ENCODE results near the gene MACROD1.

The MACROD1 gene

DNA sequence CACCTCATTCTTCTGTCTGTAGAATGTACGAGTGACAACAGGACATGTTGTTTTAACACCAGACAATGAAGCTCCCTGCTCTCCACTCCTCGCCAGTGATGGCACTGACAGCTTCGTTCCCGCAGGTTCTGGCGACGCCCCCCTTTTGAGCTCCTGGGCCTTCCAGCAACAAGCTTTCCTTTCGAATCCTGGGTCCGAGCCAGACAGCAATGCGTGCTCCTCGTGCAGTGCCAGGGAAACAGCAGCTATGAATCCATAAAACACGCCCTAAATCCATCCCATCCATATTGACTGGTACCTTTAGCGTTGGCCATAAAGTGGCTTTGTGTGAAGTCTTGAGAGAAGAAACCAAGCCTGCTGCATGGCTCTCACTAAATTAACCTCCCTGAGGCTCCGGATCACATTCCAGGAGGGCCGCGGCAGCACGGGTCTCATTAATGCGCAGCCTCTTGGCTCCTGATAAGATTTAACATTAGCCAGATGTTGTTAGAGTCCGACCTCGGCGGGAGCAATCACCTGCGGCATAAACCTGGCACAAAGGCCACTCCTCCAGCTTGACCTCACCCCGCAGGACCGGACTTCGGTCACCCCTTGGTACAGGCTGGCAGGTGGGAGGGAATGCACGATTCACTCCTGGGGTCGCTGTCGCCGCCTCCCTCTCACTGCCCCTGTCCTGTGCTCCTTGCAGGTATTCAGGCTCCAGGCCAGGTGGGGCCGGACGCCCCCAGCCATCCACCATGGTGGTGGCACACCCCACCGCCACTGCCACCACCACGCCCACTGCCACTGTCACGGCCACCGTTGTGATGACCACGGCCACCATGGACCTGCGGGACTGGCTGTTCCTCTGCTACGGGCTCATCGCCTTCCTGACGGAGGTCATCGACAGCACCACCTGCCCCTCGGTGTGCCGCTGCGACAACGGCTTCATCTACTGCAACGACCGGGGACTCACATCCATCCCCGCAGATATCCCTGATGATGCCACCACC, 50.1 kb downstream of the MACROD1 start:
- no peaks in the 10 kb centered on the region for H3K4me1 ChIP-seq (ENCODE audit: control insufficient read depth in 5 of 5, insufficient read depth in 5 of 5, low read length in 5 of 5)
- no peak overlapping the region for H3K4me3 ChIP-seq (ENCODE audit: low read depth in 1 of 5, low read length in 5 of 5)
- no peaks in the 10 kb centered on the region for H3K27me3 ChIP-seq (ENCODE audit: control insufficient read depth in 5 of 5, insufficient read depth in 4 of 5, low read length in 5 of 5)
- no peaks in the 10 kb centered on the region for H3K9me3 ChIP-seq (ENCODE audit: control insufficient read depth in 5 of 5, low read length in 5 of 5)
- H3K27ac ChIP-seq (ENCODE audit: low read depth, low read length) = no peak overlapping the region
- peaks cover 0 to 13% (median 0%) of the 10 kb centered on the region in 5 donors for H3K36me3 ChIP-seq (ENCODE audit: control insufficient read depth in 5 of 5, insufficient read depth in 5 of 5, low read length in 5 of 5)
- H3K9ac ChIP-seq (ENCODE audit: low read length in 5 of 5) = no peak overlapping the region

DNA sequence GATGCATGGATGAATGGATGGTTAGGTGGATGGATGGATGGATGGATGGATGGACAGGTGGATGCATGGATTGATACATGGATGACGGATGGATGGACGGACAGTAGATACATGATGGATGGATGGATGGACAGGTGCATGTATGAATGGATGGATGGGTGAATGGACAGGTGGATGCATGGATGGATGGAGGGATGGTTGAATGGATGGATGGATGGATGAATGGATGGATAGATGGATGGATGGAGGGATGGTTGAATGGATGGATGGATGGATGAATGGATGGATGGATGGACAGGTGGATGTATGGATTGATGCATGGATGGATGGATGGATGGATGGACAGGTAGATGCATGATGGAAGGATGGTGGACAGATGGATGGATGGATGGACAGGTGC, 51.7 kb downstream of the MACROD1 start:
- Histone ChIP-seq H3K36me3 (ENCODE audit: control insufficient read depth in 5 of 5, insufficient read depth in 5 of 5, low read length in 5 of 5) (peaks cover 0 to 13% (median 0%) of the 10 kb centered on the region in 5 donors), H3K27me3 (ENCODE audit: control insufficient read depth in 5 of 5, insufficient read depth in 4 of 5, low read length in 5 of 5) (no peaks in the 10 kb centered on the region), H3K4me3 (ENCODE audit: low read depth in 1 of 5, low read length in 5 of 5) (no peak overlapping the region), H3K9ac (ENCODE audit: low read length in 5 of 5) (no peak overlapping the region), H3K4me1 (ENCODE audit: control insufficient read depth in 5 of 5, insufficient read depth in 5 of 5, low read length in 5 of 5) (no peaks in the 10 kb centered on the region), H3K27ac (ENCODE audit: low read depth, low read length) (no peak overlapping the region), H3K9me3 (ENCODE audit: control insufficient read depth in 5 of 5, low read length in 5 of 5) (no peaks in the 10 kb centered on the region)

DNA sequence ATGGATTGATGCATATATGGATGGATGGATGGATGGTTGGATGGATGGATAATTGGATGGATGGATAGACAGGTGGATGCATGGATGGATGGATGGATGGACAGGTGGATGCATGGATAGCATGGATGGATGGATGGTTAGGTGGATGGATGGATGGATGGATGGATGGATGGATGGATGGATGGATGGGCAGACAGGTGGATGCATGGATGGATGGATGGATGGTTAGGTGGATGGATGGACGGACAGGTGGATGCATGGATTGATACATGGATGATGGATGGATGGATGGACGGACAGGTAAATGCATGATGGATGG, 52.5 kb downstream of the MACROD1 start:
- Histone ChIP-seq H3K9ac (ENCODE audit: low read length in 5 of 5) (no peak overlapping the region), H3K4me3 (ENCODE audit: low read depth in 1 of 5, low read length in 5 of 5) (no peak overlapping the region), H3K27ac (ENCODE audit: low read depth, low read length) (no peak overlapping the region), H3K9me3 (ENCODE audit: control insufficient read depth in 5 of 5, low read length in 5 of 5) (no peaks in the 10 kb centered on the region), H3K27me3 (ENCODE audit: control insufficient read depth in 5 of 5, insufficient read depth in 4 of 5, low read length in 5 of 5) (no peaks in the 10 kb centered on the region), H3K4me1 (ENCODE audit: control insufficient read depth in 5 of 5, insufficient read depth in 5 of 5, low read length in 5 of 5) (no peaks in the 10 kb centered on the region), H3K36me3 (ENCODE audit: control insufficient read depth in 5 of 5, insufficient read depth in 5 of 5, low read length in 5 of 5) (peaks cover 0 to 13% (median 0%) of the 10 kb centered on the region in 5 donors)

DNA sequence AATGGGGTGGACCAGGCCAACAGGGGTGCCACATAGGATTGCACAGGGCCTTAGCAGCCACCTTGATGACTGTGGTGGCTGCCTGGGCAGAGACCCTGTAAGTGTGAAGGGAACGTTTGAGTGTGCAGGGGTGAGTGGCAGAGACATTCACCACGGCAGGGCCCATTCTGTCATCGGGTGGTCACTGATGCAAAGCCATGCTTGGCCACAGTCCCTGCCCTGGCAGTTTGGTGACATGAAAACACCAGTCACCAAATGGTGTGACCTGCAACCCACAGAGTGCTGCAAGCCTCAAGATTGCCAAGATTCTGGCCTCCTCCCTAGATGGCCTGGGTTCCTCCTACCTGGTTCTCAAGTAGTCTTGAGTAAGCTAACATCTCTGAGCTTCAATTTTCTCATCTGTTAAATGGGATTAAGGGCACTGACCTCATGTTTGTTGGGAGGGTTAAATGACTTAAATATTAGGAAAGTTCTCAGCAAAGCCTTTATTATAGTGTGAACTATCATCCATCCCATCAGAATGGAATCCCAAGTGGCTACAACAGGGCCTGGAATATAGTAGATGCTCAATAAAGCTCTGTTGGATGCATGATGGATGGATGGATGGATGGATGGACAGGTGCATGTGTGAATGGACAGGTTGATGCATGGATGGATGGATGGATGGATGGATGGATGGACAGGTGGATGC, 53.0 kb downstream of the MACROD1 start:
- Histone ChIP-seq H3K9me3 (ENCODE audit: control insufficient read depth in 5 of 5, low read length in 5 of 5) (no peaks in the 10 kb centered on the region), H3K4me1 (ENCODE audit: control insufficient read depth in 5 of 5, insufficient read depth in 5 of 5, low read length in 5 of 5) (no peaks in the 10 kb centered on the region), H3K36me3 (ENCODE audit: control insufficient read depth in 5 of 5, insufficient read depth in 5 of 5, low read length in 5 of 5) (peaks cover 0 to 13% (median 0%) of the 10 kb centered on the region in 5 donors), H3K27me3 (ENCODE audit: control insufficient read depth in 5 of 5, insufficient read depth in 4 of 5, low read length in 5 of 5) (no peaks in the 10 kb centered on the region), H3K9ac (ENCODE audit: low read length in 5 of 5) (no peak overlapping the region), H3K27ac (ENCODE audit: low read depth, low read length) (no peak overlapping the region), H3K4me3 (ENCODE audit: low read depth in 1 of 5, low read length in 5 of 5) (no peak overlapping the region)

DNA sequence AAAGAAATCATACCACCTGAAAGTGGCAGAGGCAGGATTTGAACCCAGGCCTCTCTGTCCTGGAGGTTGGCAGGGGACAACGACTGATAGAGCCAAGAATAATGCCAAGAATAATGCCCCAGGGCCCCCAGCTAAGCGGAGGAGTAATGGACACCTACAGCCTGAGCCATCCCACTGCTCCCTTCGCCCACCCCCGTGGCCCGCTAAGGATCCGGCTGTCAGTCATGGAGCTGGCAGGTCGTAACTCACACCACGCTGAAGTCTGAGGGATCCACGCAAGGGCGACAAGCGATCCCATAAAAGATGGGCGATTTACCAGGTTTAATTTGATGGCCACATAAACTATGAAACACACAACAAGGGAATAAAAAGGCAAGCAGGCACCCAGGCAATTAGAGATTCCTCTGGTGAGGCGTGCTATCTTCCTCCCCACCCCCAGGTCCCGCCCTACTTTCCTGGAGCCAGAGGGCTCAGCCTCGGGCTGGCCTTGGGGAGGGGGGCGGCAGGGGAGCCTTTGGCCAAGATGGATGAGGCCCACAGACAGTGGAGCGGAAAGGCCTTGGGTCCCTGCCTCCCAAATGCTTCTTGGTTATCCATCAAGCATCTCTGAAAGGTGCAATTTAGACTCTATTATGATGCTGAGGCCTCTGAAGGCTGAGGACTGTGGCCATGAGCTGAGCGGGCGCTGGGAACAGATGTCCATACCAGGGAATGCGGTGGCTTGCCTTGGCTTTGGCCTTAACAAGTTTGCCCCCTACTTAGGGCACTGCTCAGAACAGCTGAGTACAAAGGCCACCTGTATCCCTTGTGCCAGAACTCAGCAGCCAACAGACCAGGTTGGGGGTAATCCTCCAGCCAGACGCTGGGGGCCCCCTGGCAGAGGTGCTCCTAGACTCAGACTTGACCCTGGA, 55.2 kb downstream of the MACROD1 start:
- Histone ChIP-seq H3K4me3 (ENCODE audit: low read depth in 1 of 5, low read length in 5 of 5) (no peak overlapping the region), H3K27ac (ENCODE audit: low read depth, low read length) (no peak overlapping the region), H3K36me3 (ENCODE audit: control insufficient read depth in 5 of 5, insufficient read depth in 5 of 5, low read length in 5 of 5) (no peaks in the 10 kb centered on the region), H3K27me3 (ENCODE audit: control insufficient read depth in 5 of 5, insufficient read depth in 4 of 5, low read length in 5 of 5) (no peaks in the 10 kb centered on the region), H3K4me1 (ENCODE audit: control insufficient read depth in 5 of 5, insufficient read depth in 5 of 5, low read length in 5 of 5) (no peaks in the 10 kb centered on the region), H3K9ac (ENCODE audit: low read length in 5 of 5) (no peak overlapping the region), H3K9me3 (ENCODE audit: control insufficient read depth in 5 of 5, low read length in 5 of 5) (no peaks in the 10 kb centered on the region)

DNA sequence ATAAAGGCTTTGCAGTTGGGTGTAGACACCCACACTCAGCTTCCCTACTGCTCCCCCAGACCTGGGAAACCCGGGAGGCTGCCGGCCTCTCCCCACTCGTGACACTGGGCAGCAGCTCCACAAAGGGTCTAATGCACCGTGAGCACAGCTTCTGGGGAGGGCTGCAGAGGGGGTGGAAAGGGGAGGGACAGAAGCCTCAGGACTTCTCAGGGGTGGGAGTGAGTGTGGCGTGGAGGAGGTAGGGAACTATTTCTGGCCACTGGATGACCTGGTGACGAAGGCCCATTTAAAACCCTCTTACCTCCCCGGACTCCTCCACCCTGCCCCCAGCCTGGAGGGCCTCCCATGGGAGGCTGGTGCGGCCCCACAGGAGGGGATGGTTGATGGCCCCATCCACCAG, 56.6 kb downstream of the MACROD1 start:
- no peak overlapping the region for H3K4me3 ChIP-seq (ENCODE audit: low read depth in 1 of 5, low read length in 5 of 5)
- no peaks in the 10 kb centered on the region for H3K27me3 ChIP-seq (ENCODE audit: control insufficient read depth in 5 of 5, insufficient read depth in 4 of 5, low read length in 5 of 5)
- H3K9ac ChIP-seq (ENCODE audit: low read length in 5 of 5) = no peak overlapping the region
- no peaks in the 10 kb centered on the region for H3K36me3 ChIP-seq (ENCODE audit: control insufficient read depth in 5 of 5, insufficient read depth in 5 of 5, low read length in 5 of 5)
- H3K27ac ChIP-seq (ENCODE audit: low read depth, low read length) = no peak overlapping the region
- no peaks in the 10 kb centered on the region for H3K9me3 ChIP-seq (ENCODE audit: control insufficient read depth in 5 of 5, low read length in 5 of 5)
- H3K4me1 ChIP-seq (ENCODE audit: control insufficient read depth in 5 of 5, insufficient read depth in 5 of 5, low read length in 5 of 5) = no peaks in the 10 kb centered on the region

DNA sequence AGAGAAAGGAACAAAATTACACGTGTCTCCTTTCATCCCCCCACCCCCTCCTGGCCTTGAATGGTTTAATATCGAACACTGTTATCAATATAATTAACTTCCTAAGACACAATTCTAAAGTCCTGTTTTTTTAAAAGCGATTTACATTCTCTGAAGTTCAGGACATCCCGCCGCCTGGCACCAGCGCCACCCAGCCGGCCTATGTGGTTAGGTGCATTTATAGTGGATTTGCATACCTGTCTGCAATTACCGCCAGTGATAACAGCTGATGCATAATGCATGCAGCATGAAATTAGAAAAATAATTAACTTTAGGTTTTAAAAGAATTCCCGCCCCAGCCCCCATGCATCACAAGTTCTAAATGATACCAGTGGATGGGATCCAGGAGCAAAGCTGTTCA, 58.6 kb downstream of the MACROD1 start:
- no peak overlapping the region for H3K27ac ChIP-seq (ENCODE audit: low read depth, low read length)
- H3K36me3 ChIP-seq (ENCODE audit: control insufficient read depth in 5 of 5, insufficient read depth in 5 of 5, low read length in 5 of 5) = no peaks in the 10 kb centered on the region
- H3K4me1 ChIP-seq (ENCODE audit: control insufficient read depth in 5 of 5, insufficient read depth in 5 of 5, low read length in 5 of 5) = peaks cover 0 to 13% (median 3%) of the 10 kb centered on the region in 5 donors
- H3K9me3 ChIP-seq (ENCODE audit: control insufficient read depth in 5 of 5, low read length in 5 of 5) = no peaks in the 10 kb centered on the region
- no peak overlapping the region for H3K9ac ChIP-seq (ENCODE audit: low read length in 5 of 5)
- H3K27me3 ChIP-seq (ENCODE audit: control insufficient read depth in 5 of 5, insufficient read depth in 4 of 5, low read length in 5 of 5) = no peaks in the 10 kb centered on the region
- H3K4me3 ChIP-seq (ENCODE audit: low read depth in 1 of 5, low read length in 5 of 5) = no peak overlapping the region

DNA sequence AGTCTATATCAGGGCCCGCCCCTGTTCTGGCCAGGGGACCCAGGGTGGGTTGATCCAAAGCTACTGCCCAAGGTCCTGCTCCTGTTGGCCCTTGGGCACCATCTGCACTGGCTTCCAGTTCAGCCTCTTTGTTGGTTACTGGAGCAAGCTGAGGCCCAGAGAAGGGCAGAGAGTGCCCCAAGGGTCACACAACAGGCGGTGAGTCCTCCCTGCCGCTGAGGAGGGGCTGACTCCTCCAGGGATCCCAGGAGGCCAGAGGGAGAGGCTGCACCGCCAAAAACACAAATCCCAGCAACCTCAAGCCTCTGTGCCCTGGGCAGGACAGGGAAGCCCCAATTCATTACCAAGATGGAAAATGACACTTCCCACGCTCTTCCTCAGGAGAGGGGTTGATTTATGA, 61.3 kb downstream of the MACROD1 start:
- Histone ChIP-seq H3K9ac (ENCODE audit: low read length in 5 of 5) (no peak overlapping the region), H3K27me3 (ENCODE audit: control insufficient read depth in 5 of 5, insufficient read depth in 4 of 5, low read length in 5 of 5) (no peaks in the 10 kb centered on the region), H3K9me3 (ENCODE audit: control insufficient read depth in 5 of 5, low read length in 5 of 5) (no peaks in the 10 kb centered on the region), H3K4me1 (ENCODE audit: control insufficient read depth in 5 of 5, insufficient read depth in 5 of 5, low read length in 5 of 5) (peaks cover 6 to 29% (median 17%) of the 10 kb centered on the region in 5 donors), H3K4me3 (ENCODE audit: low read depth in 1 of 5, low read length in 5 of 5) (no peak overlapping the region), H3K36me3 (ENCODE audit: control insufficient read depth in 5 of 5, insufficient read depth in 5 of 5, low read length in 5 of 5) (no peaks in the 10 kb centered on the region), H3K27ac (ENCODE audit: low read depth, low read length) (no peak overlapping the region)

DNA sequence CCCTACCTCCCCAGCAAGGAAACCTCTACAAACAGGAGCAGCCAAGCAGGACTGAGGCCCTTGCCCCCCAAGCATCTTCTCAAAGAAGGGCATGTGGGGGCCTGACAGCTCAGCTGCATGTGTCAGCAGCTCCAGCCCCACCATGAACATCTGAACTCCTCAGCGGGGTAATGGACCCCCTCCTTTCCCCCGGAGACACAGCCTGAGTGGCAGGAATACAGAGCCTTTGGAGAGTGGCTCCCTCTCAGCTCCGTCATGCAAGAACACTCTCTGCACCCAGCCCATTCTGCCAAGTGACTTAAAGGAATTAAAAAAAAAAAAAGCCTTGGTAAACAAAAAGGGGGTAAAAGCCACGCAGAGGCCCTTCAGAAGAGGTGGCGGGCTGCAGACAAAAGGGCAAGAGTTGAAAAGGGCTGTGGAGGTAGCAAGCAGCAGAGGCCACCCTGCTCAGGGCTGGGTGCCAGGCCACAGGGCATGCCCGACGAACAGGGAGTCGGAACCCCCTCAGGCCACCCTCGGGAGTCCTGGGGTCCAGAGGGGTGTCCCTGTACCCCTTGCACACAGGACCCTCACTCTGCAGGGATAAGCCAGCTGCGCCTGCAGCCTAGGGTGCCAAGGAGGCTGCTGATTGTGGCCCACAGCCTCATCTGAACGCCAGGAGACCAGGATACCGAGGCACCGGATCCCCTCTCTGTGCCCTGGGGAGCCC, 62.5 kb downstream of the MACROD1 start:
- Histone ChIP-seq H3K9ac (ENCODE audit: low read length in 5 of 5) (no peak overlapping the region), H3K4me3 (ENCODE audit: low read depth in 1 of 5, low read length in 5 of 5) (no peak overlapping the region), H3K27ac (ENCODE audit: low read depth, low read length) (no peak overlapping the region), H3K27me3 (ENCODE audit: control insufficient read depth in 5 of 5, insufficient read depth in 4 of 5, low read length in 5 of 5) (no peaks in the 10 kb centered on the region), H3K4me1 (ENCODE audit: control insufficient read depth in 5 of 5, insufficient read depth in 5 of 5, low read length in 5 of 5) (peaks cover 6 to 29% (median 17%) of the 10 kb centered on the region in 5 donors), H3K36me3 (ENCODE audit: control insufficient read depth in 5 of 5, insufficient read depth in 5 of 5, low read length in 5 of 5) (no peaks in the 10 kb centered on the region), H3K9me3 (ENCODE audit: control insufficient read depth in 5 of 5, low read length in 5 of 5) (no peaks in the 10 kb centered on the region)

Data from subcutaneous abdominal adipose tissue (tissue), 5 donors.